Erythroblast (primary cell): ENCODE measurements around the gene MAPRE3.

Experiments
- GATA1 ChIP-seq: IDR thresholded peaks from 2 replicates; pipeline ENCODE4 v1.6.1; 2011; ENCODE audit warnings: low read depth, mild to moderate bottlenecking, control low read depth, low read length, moderate library complexity
- POLR2A ChIP-seq: IDR thresholded peaks from 2 replicates; pipeline ENCODE4 v1.6.1; 2011; ENCODE audit warnings: mild to moderate bottlenecking, low read length

GRCh38 chr2:27025281-27025800 is 54.9 kb downstream of the MAPRE3 start:
- TF ChIP-seq POLR2A (no peak), GATA1 (no peak)
